ENCODE measurements around the gene AFF4. TPM values are rescaled to one million over a fixed set of nuclear protein-coding genes. Genes with fewer than 3 reads are reported as not detected.

The AFF4 gene
- total and polyA plus RNA-seq, 2 donors (not counting 1 experiment from before 2014, with no cell fraction given) = 16.2 to 81.5 TPM

- Mint-ChIP-seq H3K27me3 (no peaks in the 10 kb centered on the region), H3K4me1 (no peaks in the 10 kb centered on the region), H3K9me3 (ENCODE audit: insufficient read depth) (no peaks in the 10 kb centered on the region), H3K4me3 (no peak overlapping the region), H3K27ac (no peak overlapping the region)
- CTCF ChIA-PET = no interaction called here
- TF ChIP-seq, protein P1, sequence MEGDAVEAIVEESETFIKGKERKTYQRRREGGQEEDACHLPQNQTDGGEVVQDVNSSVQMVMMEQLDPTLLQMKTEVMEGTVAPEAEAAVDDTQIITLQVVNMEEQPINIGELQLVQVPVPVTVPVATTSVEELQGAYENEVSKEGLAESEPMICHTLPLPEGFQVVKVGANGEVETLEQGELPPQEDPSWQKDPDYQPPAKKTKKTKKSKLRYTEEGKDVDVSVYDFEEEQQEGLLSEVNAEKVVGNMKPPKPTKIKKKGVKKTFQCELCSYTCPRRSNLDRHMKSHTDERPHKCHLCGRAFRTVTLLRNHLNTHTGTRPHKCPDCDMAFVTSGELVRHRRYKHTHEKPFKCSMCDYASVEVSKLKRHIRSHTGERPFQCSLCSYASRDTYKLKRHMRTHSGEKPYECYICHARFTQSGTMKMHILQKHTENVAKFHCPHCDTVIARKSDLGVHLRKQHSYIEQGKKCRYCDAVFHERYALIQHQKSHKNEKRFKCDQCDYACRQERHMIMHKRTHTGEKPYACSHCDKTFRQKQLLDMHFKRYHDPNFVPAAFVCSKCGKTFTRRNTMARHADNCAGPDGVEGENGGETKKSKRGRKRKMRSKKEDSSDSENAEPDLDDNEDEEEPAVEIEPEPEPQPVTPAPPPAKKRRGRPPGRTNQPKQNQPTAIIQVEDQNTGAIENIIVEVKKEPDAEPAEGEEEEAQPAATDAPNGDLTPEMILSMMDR (IDR thresholded peaks at IDR 0.05) = no peak
- TF ChIP-seq EZH2 (IDR thresholded peaks at IDR 0.05; ENCODE audit: borderline replicate concordance, insufficient read depth, low read depth, low read length, poor library complexity, severe bottlenecking) = no peak
- no peak overlapping the region for H3K4me3 ChIP-seq (ENCODE audit: control extremely low read depth in 1 of 5, extremely low read depth in 1 of 5, insufficient read depth in 1 of 5, low read depth in 2 of 5, low read length in 4 of 5)
- H3K27me3 ChIP-seq (replicated peaks in 1 of 4; ENCODE audit: control extremely low read depth in 1 of 4, control insufficient read depth in 3 of 4, insufficient read depth in 4 of 4, low read length in 3 of 4) = no peaks in the 10 kb centered on the region
- no peaks in the 10 kb centered on the region for H4K20me1 ChIP-seq (ENCODE audit: control insufficient read depth, insufficient read depth, low read length, poor library complexity, severe bottlenecking)
- peaks cover 11 to 55% of the 10 kb centered on the region in 2 experiments for H3K36me3 ChIP-seq (replicated peaks in 1 of 2; ENCODE audit: control extremely low read depth in 1 of 2, control insufficient read depth in 1 of 2, extremely low read depth in 1 of 2, insufficient read depth in 2 of 2, low read length in 1 of 2)
- no peak overlapping the region for H3K9ac ChIP-seq (ENCODE audit: low read length)
- no peak for DNase-seq
- no peak overlapping the region for H3K4me2 ChIP-seq (replicated peaks; ENCODE audit: low read depth, low read length, poor library complexity, severe bottlenecking)
- no CpG with 5 or more reads among the region's 3 CpGs for WGBS (ENCODE audit: insufficient coverage)
- H3K79me2 ChIP-seq (ENCODE audit: control insufficient read depth, insufficient read depth, low read length) = no peaks in the 10 kb centered on the region
- no peaks in the 10 kb centered on the region for H3K4me1 ChIP-seq (ENCODE audit: control insufficient read depth in 2 of 2, insufficient read depth in 2 of 2, low read length in 2 of 2)
- intact Hi-C loops (cut with micrococcal nuclease) = no loop called here
- no peak overlapping the region for H3K27ac ChIP-seq (ENCODE audit: low read length in 2 of 2)
- no peak for ATAC-seq (ENCODE audit: low read depth)
- H3K9me3 ChIP-seq (ENCODE audit: control extremely low read depth in 1 of 3, control insufficient read depth in 2 of 3, insufficient read depth in 1 of 3, low read length in 2 of 3) = no peaks in the 10 kb centered on the region
- POLR2A ChIA-PET = no interaction called here
- H2AFZ ChIP-seq (ENCODE audit: insufficient read depth, low read depth, low read length, poor library complexity, severe bottlenecking) = no peak overlapping the region
Observed at GRCh38 chr5:132877938-132878337, 85.5 kb downstream of the AFF4 start.

DNA sequence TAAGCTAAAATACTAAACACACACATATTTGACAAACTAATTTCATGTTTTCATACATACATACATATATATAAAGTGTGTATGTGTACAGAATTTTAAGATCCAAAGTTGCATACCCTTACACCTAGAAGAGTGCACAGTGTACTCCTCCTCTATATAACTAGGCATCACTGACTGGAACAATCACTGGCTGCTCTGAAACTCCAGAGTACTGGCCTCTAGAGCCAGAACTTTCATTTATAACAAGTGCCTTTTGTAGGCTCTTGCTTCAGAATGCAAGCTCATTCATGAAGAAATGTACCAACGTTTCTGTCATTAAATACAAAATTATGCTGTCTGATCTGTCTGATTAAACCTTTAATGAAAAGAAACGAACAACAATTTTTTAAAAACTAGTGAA lies 86.0 kb downstream of the AFF4 start:
- Histone ChIP-seq H2AFZ (ENCODE audit: insufficient read depth, low read depth, low read length, poor library complexity, severe bottlenecking) (no peak overlapping the region), H3K27me3 (replicated peaks in 1 of 4; ENCODE audit: control extremely low read depth in 1 of 4, control insufficient read depth in 3 of 4, insufficient read depth in 4 of 4, low read length in 3 of 4) (no peaks in the 10 kb centered on the region), H3K27ac (ENCODE audit: low read length in 2 of 2) (no peak overlapping the region), H4K20me1 (ENCODE audit: control insufficient read depth, insufficient read depth, low read length, poor library complexity, severe bottlenecking) (no peaks in the 10 kb centered on the region), H3K4me2 (replicated peaks; ENCODE audit: low read depth, low read length, poor library complexity, severe bottlenecking) (no peak overlapping the region), H3K79me2 (ENCODE audit: control insufficient read depth, insufficient read depth, low read length) (no peaks in the 10 kb centered on the region), H3K9ac (ENCODE audit: low read length) (no peak overlapping the region), H3K4me3 (ENCODE audit: control extremely low read depth in 1 of 5, extremely low read depth in 1 of 5, insufficient read depth in 1 of 5, low read depth in 2 of 5, low read length in 4 of 5) (no peak overlapping the region), H3K36me3 (replicated peaks in 1 of 2; ENCODE audit: control extremely low read depth in 1 of 2, control insufficient read depth in 1 of 2, extremely low read depth in 1 of 2, insufficient read depth in 2 of 2, low read length in 1 of 2) (peaks cover 11 to 55% of the 10 kb centered on the region in 2 experiments), H3K9me3 (ENCODE audit: control extremely low read depth in 1 of 3, control insufficient read depth in 2 of 3, insufficient read depth in 1 of 3, low read length in 2 of 3) (no peaks in the 10 kb centered on the region), H3K4me1 (ENCODE audit: control insufficient read depth in 2 of 2, insufficient read depth in 2 of 2, low read length in 2 of 2) (no peaks in the 10 kb centered on the region)
- Mint-ChIP-seq H3K4me1 (no peaks in the 10 kb centered on the region), H3K27me3 (no peaks in the 10 kb centered on the region), H3K27ac (no peak overlapping the region), H3K4me3 (no peak overlapping the region), H3K9me3 (ENCODE audit: insufficient read depth) (no peaks in the 10 kb centered on the region)
- CTCF ChIA-PET = interaction anchor here (1.5 kb wide), 1 partner anchor 10 kb away, joined by 5 read pairs; no protein-coding TSS in a partner anchor
- no CpG with 5 or more reads among the region's 2 CpGs for WGBS (ENCODE audit: insufficient coverage)
- POLR2A ChIA-PET = interaction anchor here (1.3 kb wide), 1 partner anchor 11 kb away, joined by 3 read pairs; the partner anchor contains the start of genes GDF9 and UQCRQ
- ATAC-seq (ENCODE audit: low read depth) = no peak
- intact Hi-C loops (cut with micrococcal nuclease) = no loop called here
- TF ChIP-seq, protein P1 (IDR thresholded peaks at IDR 0.05) = no peak
- no peak for TF ChIP-seq EZH2 (IDR thresholded peaks at IDR 0.05; ENCODE audit: borderline replicate concordance, insufficient read depth, low read depth, low read length, poor library complexity, severe bottlenecking)
- DNase-seq = no peak

Data from B cell (primary cell).